HepG2 (cell line): Measurements from ENCODE around the gene CLEC16A. TPM values are rescaled to one million over a fixed set of nuclear protein-coding genes. Genes with fewer than 3 reads are reported as not detected.

Experiments
- ATAC-seq: fragments of 200-7000 bp; cut with Tn5 transposase; 3 replicates; pipeline ENCODE4 v1.9.1; 2020; ENCODE audit warnings: mild to moderate bottlenecking, moderate library complexity
- BruUV-seq: library from RNA; stranded (reverse); fragments of 400-500 nt; replicated peaks from 2 replicates; lab custom pipeline; 2021; lab: Mats Ljungman, UMichigan
- CTCF ChIA-PET: fragments of 300-600 bp; formaldehyde crosslinking; extraction: SDS; loops from one replicate; lab custom pipeline; 2021; ENCODE audit warnings: low total read pairs, inconsistent platforms, low intra/inter-chr PET ratio; lab: Yijun Ruan, JAX
- POLR2A ChIA-PET: fragments of 350-600 bp; sonication (Branson Sonifier 250); formaldehyde crosslinking; loops from one replicate; lab custom pipeline; 2020; ENCODE audit warnings: antibody characterized with exemption, inconsistent platforms; lab: Yijun Ruan, JAX
- DNase-seq: peaks from one replicate; pipeline ENCODE4 v3.0.0-alpha.2; 2015; ENCODE audit warnings: low spot score
- FAIRE-seq: peaks from 3 replicates; lab custom pipeline; 2011; peaks lifted over from hg19 to GRCh38; lab: Jason Lieb, UNC
- H2AFZ ChIP-seq: one replicate; pipeline ENCODE4 v1.6.1; 2011; ENCODE audit warnings: low read length, inconsistent platforms
- H3K27ac ChIP-seq: fragments of 300-600 bp; 3 replicates; pipeline ENCODE4 v1.8.0; 2011; ENCODE audit warnings: mixed run types, mild to moderate bottlenecking, mixed read lengths, low read length, inconsistent platforms; ENCODE audit not compliant: insufficient read depth; ENCODE audit errors: extremely low read length
- H3K27me3 ChIP-seq, 2 experiments: fragments of 200-600 bp in 1 of 2; 2 replicates in 1 of 2; 3 replicates in 1 of 2; pipeline versions ENCODE4 v1.6.0 to v1.8.0; 2011; ENCODE audit warnings: low read length in 2 of 2, mild to moderate bottlenecking in 2 of 2, moderate library complexity in 2 of 2, inconsistent platforms in 1 of 2; ENCODE audit not compliant: insufficient read depth in 2 of 2, control insufficient read depth in 1 of 2
- H3K36me3 ChIP-seq, 2 experiments: fragments of 200-600 bp in 1 of 2; replicated peaks in 1 of 2; 2 replicates in 1 of 2; 3 replicates in 1 of 2; pipeline versions ENCODE4 v1.5.1 to v1.8.0; 2011; ENCODE audit warnings: low read length in 2 of 2, inconsistent platforms in 1 of 2; ENCODE audit not compliant: insufficient read depth in 2 of 2, control insufficient read depth in 1 of 2
- H3K4me1 ChIP-seq: 2 replicates; pipeline ENCODE4 v1.5.1; 2012; ENCODE audit warnings: low read length, inconsistent platforms; ENCODE audit not compliant: insufficient read depth
- H3K4me2 ChIP-seq: 2 replicates; pipeline ENCODE4 v1.6.0; 2011; ENCODE audit warnings: low read depth, low read length, inconsistent platforms
- H3K4me3 ChIP-seq, 3 experiments: fragments of 200-600 bp in 1 of 3; sonication (generic), shearing (Covaris generic) in 1 of 3; replicated peaks in 1 of 3; 2 replicates each; pipeline ENCODE4 v1.5.1; 2011 to 2016; ENCODE audit warnings: low read length in 3 of 3, inconsistent platforms in 2 of 3, low read depth in 2 of 3, mild to moderate bottlenecking in 2 of 3, control low read depth in 1 of 3, mixed read lengths in 1 of 3; ENCODE audit not compliant: insufficient read depth in 1 of 3
- H3K79me2 ChIP-seq: one replicate; pipeline ENCODE4 v1.6.1; 2011; ENCODE audit warnings: low read length, inconsistent platforms; ENCODE audit not compliant: insufficient read depth
- H3K9ac ChIP-seq: 2 replicates; pipeline ENCODE4 v1.6.0; 2011; ENCODE audit warnings: mild to moderate bottlenecking, low read depth, low read length, inconsistent platforms; ENCODE audit not compliant: insufficient read depth
- H3K9me3 ChIP-seq: 2 replicates; pipeline ENCODE4 v1.5.1; 2012; ENCODE audit warnings: mild to moderate bottlenecking, low read length
- H4K20me1 ChIP-seq: 2 replicates; pipeline ENCODE4 v1.6.0; 2011; ENCODE audit warnings: inconsistent platforms, mild to moderate bottlenecking, low read length, moderate library complexity; ENCODE audit not compliant: insufficient read depth
- ETV6 ChIP-seq: sonication (generic); formaldehyde crosslinking; conservative IDR thresholded peaks from 2 replicates; pipeline ENCODE4 v1.4.0; 2020; ENCODE audit warnings: missing genetic modification reagents
- MYC ChIP-seq: sonication (generic); formaldehyde crosslinking; IDR thresholded peaks from 2 replicates; pipeline ENCODE4 v1.9.0; 2021; ENCODE audit warnings: missing genetic modification reagents, borderline replicate concordance
- ZNF160 ChIP-seq: sonication (generic); formaldehyde crosslinking; IDR thresholded peaks from 2 replicates; pipeline ENCODE4 v1.8.0; 2022; ENCODE audit warnings: mild to moderate bottlenecking, inconsistent platforms, missing genetic modification reagents
- ZNF33B ChIP-seq: sonication (generic); formaldehyde crosslinking; IDR thresholded peaks from 2 replicates; pipeline ENCODE4 v1.5.1; 2020; ENCODE audit warnings: mild to moderate bottlenecking, missing genetic modification reagents
- WGBS: methylation state at CpG from one replicate; pipeline ENCODE4 v1.1.6; 2017; ENCODE audit warnings: low lambda C conversion rate; 5-methylcytosine and 5-hydroxymethylcytosine counted together
- in situ Hi-C: cut with HindIII; loops from 2 replicates; pipeline ENCODE4 v1.10.0; 2017; ENCODE audit warnings: low pct_unique_long_range_greater_than_20kb; ENCODE audit not compliant: extremely low pct_ligation_motif_present
- intact Hi-C: fragments of 100-400 bp; cut with micrococcal nuclease; formaldehyde crosslinking; loops from one replicate; pipeline ENCODE4 v1.10.0; 2022; ENCODE audit not compliant: unreplicated experiment
- polyA plus RNA-seq, 8 experiments: library from polyadenylated mRNA; depleted of rRNA in 3 of 8; stranded (reverse) in 7 of 8; unstranded in 1 of 8; fragments of >200 nt; fragmentation: Illumina TruSeq in 4 of 8; extraction: Trizol in 4 of 8; gene quantifications; 2 replicates each; pipeline versions ENCODE4 v1.2.1 to v1.2.3, GENCODE V29; 2011 to 2016; ENCODE audit warnings: low read depth in 4 of 8, missing spikeins in 1 of 8, mixed read lengths in 1 of 8; ENCODE audit not compliant: insufficient read depth in 1 of 8
- total RNA-seq, 5 experiments: library from RNA; depleted of rRNA; stranded (reverse); fragments of >200 nt; fragmentation: Illumina TruSeq; extraction: Trizol; gene quantifications; 2 replicates each; pipeline ENCODE4 v1.2.3, GENCODE V29; 2016; ENCODE audit warnings: low read depth in 1 of 5
- TF ChIP-seq, protein P1 (sequence below): sonication (generic); formaldehyde crosslinking; IDR thresholded peaks from 2 replicates; pipeline ENCODE4 v1.4.0; 2020; ENCODE audit warnings: low read depth, missing genetic modification reagents

Gene CLEC16A
- total and polyA plus RNA-seq, 2 of the 13 experiments (the other 11 are each of a cell fraction or from before 2014, with no cell fraction given) = 8.5 to 10.3 TPM

DNA sequence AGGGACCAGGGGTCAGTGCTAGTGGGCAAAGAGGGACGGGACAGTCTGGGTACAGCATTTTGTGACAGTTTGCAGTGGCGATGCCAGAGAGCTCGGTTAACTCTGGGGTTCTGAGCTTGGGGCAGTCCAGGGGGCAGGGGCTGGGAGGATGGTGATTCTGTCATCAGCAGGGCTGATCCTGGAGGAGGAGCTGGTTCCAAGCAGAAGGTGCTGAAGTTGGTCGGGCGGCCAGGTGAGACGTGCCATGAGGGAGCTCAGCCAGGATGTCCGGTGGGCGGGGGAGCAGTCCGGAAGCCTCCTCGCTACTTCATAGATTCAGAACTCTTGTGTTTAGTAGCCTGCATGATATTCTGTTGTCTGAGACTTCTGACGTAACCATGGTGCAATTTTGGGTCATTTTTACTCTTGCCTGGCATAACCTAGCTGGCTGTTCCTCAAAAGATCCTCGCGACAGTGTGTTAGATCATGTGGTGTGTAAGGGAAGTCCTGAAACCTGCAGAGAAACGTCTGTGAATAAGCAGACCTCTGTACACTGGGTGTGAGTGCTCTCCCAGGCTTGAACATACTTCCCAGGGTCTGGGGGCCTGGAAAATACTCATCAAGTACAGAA is 122.0 kb downstream of the CLEC16A start:
- H3K27me3 ChIP-seq = no peaks in the 10 kb centered on the region
- BruUV-seq = no TSS peak
- H2AFZ ChIP-seq = no peak overlapping the region
- peaks cover 19% of the 10 kb centered on the region for H3K4me1 ChIP-seq
- no peaks in the 10 kb centered on the region; a peak in 2 of 5 replicates for H3K36me3 ChIP-seq
- no peak overlapping the region for H3K4me3 ChIP-seq
- H3K4me2 ChIP-seq = no peak overlapping the region
- no peak for TF ChIP-seq ZNF160 (CRISPR knock-in tag)
- TF ChIP-seq MYC (CRISPR knock-in tag) = no peak
- TF ChIP-seq, protein P1, sequence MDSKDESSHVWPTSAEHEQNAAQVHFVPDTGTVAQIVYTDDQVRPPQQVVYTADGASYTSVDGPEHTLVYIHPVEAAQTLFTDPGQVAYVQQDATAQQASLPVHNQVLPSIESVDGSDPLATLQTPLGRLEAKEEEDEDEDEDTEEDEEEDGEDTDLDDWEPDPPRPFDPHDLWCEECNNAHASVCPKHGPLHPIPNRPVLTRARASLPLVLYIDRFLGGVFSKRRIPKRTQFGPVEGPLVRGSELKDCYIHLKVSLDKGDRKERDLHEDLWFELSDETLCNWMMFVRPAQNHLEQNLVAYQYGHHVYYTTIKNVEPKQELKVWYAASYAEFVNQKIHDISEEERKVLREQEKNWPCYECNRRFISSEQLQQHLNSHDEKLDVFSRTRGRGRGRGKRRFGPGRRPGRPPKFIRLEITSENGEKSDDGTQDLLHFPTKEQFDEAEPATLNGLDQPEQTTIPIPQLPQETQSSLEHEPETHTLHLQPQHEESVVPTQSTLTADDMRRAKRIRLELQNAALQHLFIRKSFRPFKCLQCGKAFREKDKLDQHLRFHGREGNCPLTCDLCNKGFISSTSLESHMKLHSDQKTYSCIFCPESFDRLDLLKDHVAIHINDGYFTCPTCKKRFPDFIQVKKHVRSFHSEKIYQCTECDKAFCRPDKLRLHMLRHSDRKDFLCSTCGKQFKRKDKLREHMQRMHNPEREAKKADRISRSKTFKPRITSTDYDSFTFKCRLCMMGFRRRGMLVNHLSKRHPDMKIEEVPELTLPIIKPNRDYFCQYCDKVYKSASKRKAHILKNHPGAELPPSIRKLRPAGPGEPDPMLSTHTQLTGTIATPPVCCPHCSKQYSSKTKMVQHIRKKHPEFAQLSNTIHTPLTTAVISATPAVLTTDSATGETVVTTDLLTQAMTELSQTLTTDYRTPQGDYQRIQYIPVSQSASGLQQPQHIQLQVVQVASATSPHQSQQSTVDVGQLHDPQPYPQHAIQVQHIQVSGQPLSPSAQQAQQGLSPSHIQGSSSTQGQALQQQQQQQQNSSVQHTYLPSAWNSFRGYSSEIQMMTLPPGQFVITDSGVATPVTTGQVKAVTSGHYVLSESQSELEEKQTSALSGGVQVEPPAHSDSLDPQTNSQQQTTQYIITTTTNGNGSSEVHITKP = no peak
- no peak for TF ChIP-seq ETV6 (CRISPR knock-in tag)
- TF ChIP-seq ZNF33B (CRISPR knock-in tag) = no peak
- ChIA-PET POLR2A (no interaction called here), CTCF (no interaction called here)
- no peaks in the 10 kb centered on the region for H3K9me3 ChIP-seq
- DNase-seq = no peak
- H3K79me2 ChIP-seq = no peaks in the 10 kb centered on the region
- H3K27ac ChIP-seq = no peak overlapping the region
- intact Hi-C loops = no loop called here
- H3K9ac ChIP-seq = no peak overlapping the region
- ATAC-seq = no peak
- no peak for FAIRE-seq
- in situ Hi-C loops = no loop called here
- 95% methylated on average over 14 of the region's 14 CpGs for WGBS
- H4K20me1 ChIP-seq = no peaks in the 10 kb centered on the region
